ENCODE measurements around the gene BTNL9. TPM values are rescaled to one million over a fixed set of nuclear protein-coding genes. Genes with fewer than 3 reads are reported as not detected.

The BTNL9 gene
- total RNA-seq, 1 donor from 2014 or later = 9.9 TPM

GRCh38 chr5:181027452-181028031 lies 12.5 kb upstream of the BTNL9 start:
- H3K9me3 ChIP-seq (ENCODE audit: control insufficient read depth in 3 of 3, low read length in 3 of 3) = peaks cover 4 to 7% (median 5%) of the 10 kb centered on the region in 3 donors
- H3K9ac ChIP-seq (ENCODE audit: low read depth in 1 of 3, low read length in 3 of 3) = no peak overlapping the region
- H3K27me3 ChIP-seq (ENCODE audit: control insufficient read depth in 3 of 3, insufficient read depth in 3 of 3, low read length in 3 of 3) = no peaks in the 10 kb centered on the region
- no peak overlapping the region for H3K4me3 ChIP-seq (ENCODE audit: low read length in 3 of 3)
- no peaks in the 10 kb centered on the region for H3K4me1 ChIP-seq (ENCODE audit: control insufficient read depth in 3 of 3, insufficient read depth in 3 of 3, low read length in 3 of 3)
- no peak overlapping the region for H3K27ac ChIP-seq (ENCODE audit: low read depth, low read length)
- H3K36me3 ChIP-seq (ENCODE audit: control insufficient read depth in 3 of 3, insufficient read depth in 3 of 3, low read length in 3 of 3) = no peaks in the 10 kb centered on the region

GRCh38 chr5:181028032-181028819 lies 11.8 kb upstream of the BTNL9 start:
- no peak overlapping the region for H3K27ac ChIP-seq (ENCODE audit: low read depth, low read length)
- no peaks in the 10 kb centered on the region for H3K27me3 ChIP-seq (ENCODE audit: control insufficient read depth in 3 of 3, insufficient read depth in 3 of 3, low read length in 3 of 3)
- no peak overlapping the region for H3K4me3 ChIP-seq (ENCODE audit: low read length in 3 of 3)
- H3K9me3 ChIP-seq (ENCODE audit: control insufficient read depth in 3 of 3, low read length in 3 of 3) = peaks cover 3 to 5% (median 4%) of the 10 kb centered on the region in 3 donors
- no peaks in the 10 kb centered on the region for H3K36me3 ChIP-seq (ENCODE audit: control insufficient read depth in 3 of 3, insufficient read depth in 3 of 3, low read length in 3 of 3)
- H3K9ac ChIP-seq (ENCODE audit: low read depth in 1 of 3, low read length in 3 of 3) = no peak overlapping the region
- H3K4me1 ChIP-seq (ENCODE audit: control insufficient read depth in 3 of 3, insufficient read depth in 3 of 3, low read length in 3 of 3) = no peaks in the 10 kb centered on the region

- Histone ChIP-seq H3K36me3 (ENCODE audit: control insufficient read depth in 3 of 3, insufficient read depth in 3 of 3, low read length in 3 of 3) (no peaks in the 10 kb centered on the region), H3K4me1 (ENCODE audit: control insufficient read depth in 3 of 3, insufficient read depth in 3 of 3, low read length in 3 of 3) (peaks cover 0 to 5% (median 0%) of the 10 kb centered on the region in 3 donors), H3K4me3 (ENCODE audit: low read length in 3 of 3) (no peak overlapping the region), H3K27ac (ENCODE audit: low read depth, low read length) (no peak overlapping the region), H3K27me3 (ENCODE audit: control insufficient read depth in 3 of 3, insufficient read depth in 3 of 3, low read length in 3 of 3) (peaks cover 5 to 8% (median 7%) of the 10 kb centered on the region in 3 donors), H3K9me3 (ENCODE audit: control insufficient read depth in 3 of 3, low read length in 3 of 3) (no peaks in the 10 kb centered on the region), H3K9ac (ENCODE audit: low read depth in 1 of 3, low read length in 3 of 3) (no peak overlapping the region)
These were observed 8.3 kb upstream of the BTNL9 start for GRCh38 chr5:181031716-181032115.

GRCh38 chr5:181035991-181036815 lies 3.9 kb upstream of the BTNL9 start:
- Histone ChIP-seq H3K36me3 (ENCODE audit: control insufficient read depth in 3 of 3, insufficient read depth in 3 of 3, low read length in 3 of 3) (no peaks in the 10 kb centered on the region), H3K9me3 (ENCODE audit: control insufficient read depth in 3 of 3, low read length in 3 of 3) (no peaks in the 10 kb centered on the region), H3K27ac (ENCODE audit: low read depth, low read length) (no peak overlapping the region), H3K27me3 (ENCODE audit: control insufficient read depth in 3 of 3, insufficient read depth in 3 of 3, low read length in 3 of 3) (peaks cover 18 to 37% (median 21%) of the 10 kb centered on the region in 3 donors), H3K4me1 (ENCODE audit: control insufficient read depth in 3 of 3, insufficient read depth in 3 of 3, low read length in 3 of 3) (peaks cover 0 to 8% (median 0%) of the 10 kb centered on the region in 3 donors), H3K9ac (ENCODE audit: low read depth in 1 of 3, low read length in 3 of 3) (no peak overlapping the region), H3K4me3 (ENCODE audit: low read length in 3 of 3) (no peak overlapping the region)

- Histone ChIP-seq H3K27me3 (ENCODE audit: control insufficient read depth in 3 of 3, insufficient read depth in 3 of 3, low read length in 3 of 3) (peaks cover 18 to 37% (median 21%) of the 10 kb centered on the region in 3 donors), H3K4me3 (ENCODE audit: low read length in 3 of 3) (no peak overlapping the region), H3K27ac (ENCODE audit: low read depth, low read length) (no peak overlapping the region), H3K9me3 (ENCODE audit: control insufficient read depth in 3 of 3, low read length in 3 of 3) (no peaks in the 10 kb centered on the region), H3K4me1 (ENCODE audit: control insufficient read depth in 3 of 3, insufficient read depth in 3 of 3, low read length in 3 of 3) (peaks cover 0 to 8% (median 0%) of the 10 kb centered on the region in 3 donors), H3K36me3 (ENCODE audit: control insufficient read depth in 3 of 3, insufficient read depth in 3 of 3, low read length in 3 of 3) (no peaks in the 10 kb centered on the region), H3K9ac (ENCODE audit: low read depth in 1 of 3, low read length in 3 of 3) (no peak overlapping the region)
These were observed 3.2 kb upstream of the BTNL9 start for GRCh38 chr5:181036816-181037364.

GRCh38 chr5:181037365-181037861 lies 2.7 kb upstream of the BTNL9 start:
- H3K4me3 ChIP-seq (ENCODE audit: low read length in 3 of 3) = no peak overlapping the region
- H3K4me1 ChIP-seq (ENCODE audit: control insufficient read depth in 3 of 3, insufficient read depth in 3 of 3, low read length in 3 of 3) = peaks cover 0 to 8% (median 0%) of the 10 kb centered on the region in 3 donors
- H3K27me3 ChIP-seq (ENCODE audit: control insufficient read depth in 3 of 3, insufficient read depth in 3 of 3, low read length in 3 of 3) = peaks cover 19 to 42% (median 21%) of the 10 kb centered on the region in 3 donors
- H3K9me3 ChIP-seq (ENCODE audit: control insufficient read depth in 3 of 3, low read length in 3 of 3) = no peaks in the 10 kb centered on the region
- no peak overlapping the region for H3K9ac ChIP-seq (ENCODE audit: low read depth in 1 of 3, low read length in 3 of 3)
- no peaks in the 10 kb centered on the region for H3K36me3 ChIP-seq (ENCODE audit: control insufficient read depth in 3 of 3, insufficient read depth in 3 of 3, low read length in 3 of 3)
- no peak overlapping the region for H3K27ac ChIP-seq (ENCODE audit: low read depth, low read length)

- Histone ChIP-seq H3K9ac (ENCODE audit: low read depth in 1 of 3, low read length in 3 of 3) (no peak overlapping the region), H3K9me3 (ENCODE audit: control insufficient read depth in 3 of 3, low read length in 3 of 3) (no peaks in the 10 kb centered on the region), H3K4me1 (ENCODE audit: control insufficient read depth in 3 of 3, insufficient read depth in 3 of 3, low read length in 3 of 3) (peaks cover 0 to 8% (median 0%) of the 10 kb centered on the region in 3 donors), H3K27ac (ENCODE audit: low read depth, low read length) (no peak overlapping the region), H3K27me3 (ENCODE audit: control insufficient read depth in 3 of 3, insufficient read depth in 3 of 3, low read length in 3 of 3) (peaks cover 27 to 52% (median 27%) of the 10 kb centered on the region in 3 donors), H3K36me3 (ENCODE audit: control insufficient read depth in 3 of 3, insufficient read depth in 3 of 3, low read length in 3 of 3) (no peaks in the 10 kb centered on the region), H3K4me3 (ENCODE audit: low read length in 3 of 3) (peak overlapping the region in 1 of 3 donors; percentile 52)
These were observed 595 bp upstream of the BTNL9 start for GRCh38 chr5:181039471-181039870.

GRCh38 chr5:181040631-181040945 lies 522 bp downstream of the BTNL9 start:
- Histone ChIP-seq H3K9ac (ENCODE audit: low read depth in 1 of 3, low read length in 3 of 3) (peak overlapping the region in 2 of 3 donors; percentile 33 to 57), H3K36me3 (ENCODE audit: control insufficient read depth in 3 of 3, insufficient read depth in 3 of 3, low read length in 3 of 3) (no peaks in the 10 kb centered on the region), H3K4me3 (ENCODE audit: low read length in 3 of 3) (peak overlapping the region in 2 of 3 donors; percentile 52 to 56), H3K4me1 (ENCODE audit: control insufficient read depth in 3 of 3, insufficient read depth in 3 of 3, low read length in 3 of 3) (peaks cover 0 to 8% (median 0%) of the 10 kb centered on the region in 3 donors), H3K27me3 (ENCODE audit: control insufficient read depth in 3 of 3, insufficient read depth in 3 of 3, low read length in 3 of 3) (peaks cover 27 to 63% (median 33%) of the 10 kb centered on the region in 3 donors), H3K27ac (ENCODE audit: low read depth, low read length) (peak overlapping the region; percentile 8), H3K9me3 (ENCODE audit: control insufficient read depth in 3 of 3, low read length in 3 of 3) (no peaks in the 10 kb centered on the region)

GRCh38 chr5:181041043-181041442 lies 977 bp downstream of the BTNL9 start:
- Histone ChIP-seq H3K27me3 (ENCODE audit: control insufficient read depth in 3 of 3, insufficient read depth in 3 of 3, low read length in 3 of 3) (peaks cover 26 to 62% (median 31%) of the 10 kb centered on the region in 3 donors), H3K27ac (ENCODE audit: low read depth, low read length) (peak overlapping the region; percentile 8), H3K4me3 (ENCODE audit: low read length in 3 of 3) (peak overlapping the region; percentile 1 to 56 (median 52))

More at GRCh38 chr5:181041043-181041442, 977 bp downstream of the BTNL9 start:
- Histone ChIP-seq H3K9ac (ENCODE audit: low read depth in 1 of 3, low read length in 3 of 3) (peak overlapping the region in 1 of 3 donors; percentile 57), H3K9me3 (ENCODE audit: control insufficient read depth in 3 of 3, low read length in 3 of 3) (no peaks in the 10 kb centered on the region), H3K36me3 (ENCODE audit: control insufficient read depth in 3 of 3, insufficient read depth in 3 of 3, low read length in 3 of 3) (no peaks in the 10 kb centered on the region), H3K4me1 (ENCODE audit: control insufficient read depth in 3 of 3, insufficient read depth in 3 of 3, low read length in 3 of 3) (peaks cover 0 to 8% (median 0%) of the 10 kb centered on the region in 3 donors)
